ENCODE measurements around the gene UBE2K.

UBE2K gene

DNA sequence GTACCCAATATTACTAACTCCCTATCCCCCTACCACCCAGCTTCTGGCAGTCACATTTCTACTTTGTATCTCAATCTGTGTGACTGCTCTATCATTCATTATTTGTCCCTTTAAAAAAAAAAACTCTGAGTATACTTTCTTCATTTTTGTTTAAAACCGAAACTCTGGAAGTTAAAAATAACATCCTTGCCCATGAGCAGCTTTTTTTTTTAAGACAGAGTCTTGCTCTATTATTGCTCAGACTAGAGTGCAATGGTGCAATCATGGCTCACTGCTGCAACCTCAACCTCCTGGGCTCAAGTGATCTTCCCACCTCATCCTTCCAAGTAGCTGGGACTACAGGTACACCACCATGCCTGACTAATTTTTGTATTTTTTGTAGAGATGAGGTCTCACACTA, 15.8 kb downstream of the UBE2K start:
- ChIA-PET CTCF (interaction anchor here (0.6 kb wide), 1 partner anchor 146 kb away, joined by 4 read pairs; no protein-coding TSS in a partner anchor), POLR2A (no interaction called here)
- TF ChIP-seq, protein P1, sequence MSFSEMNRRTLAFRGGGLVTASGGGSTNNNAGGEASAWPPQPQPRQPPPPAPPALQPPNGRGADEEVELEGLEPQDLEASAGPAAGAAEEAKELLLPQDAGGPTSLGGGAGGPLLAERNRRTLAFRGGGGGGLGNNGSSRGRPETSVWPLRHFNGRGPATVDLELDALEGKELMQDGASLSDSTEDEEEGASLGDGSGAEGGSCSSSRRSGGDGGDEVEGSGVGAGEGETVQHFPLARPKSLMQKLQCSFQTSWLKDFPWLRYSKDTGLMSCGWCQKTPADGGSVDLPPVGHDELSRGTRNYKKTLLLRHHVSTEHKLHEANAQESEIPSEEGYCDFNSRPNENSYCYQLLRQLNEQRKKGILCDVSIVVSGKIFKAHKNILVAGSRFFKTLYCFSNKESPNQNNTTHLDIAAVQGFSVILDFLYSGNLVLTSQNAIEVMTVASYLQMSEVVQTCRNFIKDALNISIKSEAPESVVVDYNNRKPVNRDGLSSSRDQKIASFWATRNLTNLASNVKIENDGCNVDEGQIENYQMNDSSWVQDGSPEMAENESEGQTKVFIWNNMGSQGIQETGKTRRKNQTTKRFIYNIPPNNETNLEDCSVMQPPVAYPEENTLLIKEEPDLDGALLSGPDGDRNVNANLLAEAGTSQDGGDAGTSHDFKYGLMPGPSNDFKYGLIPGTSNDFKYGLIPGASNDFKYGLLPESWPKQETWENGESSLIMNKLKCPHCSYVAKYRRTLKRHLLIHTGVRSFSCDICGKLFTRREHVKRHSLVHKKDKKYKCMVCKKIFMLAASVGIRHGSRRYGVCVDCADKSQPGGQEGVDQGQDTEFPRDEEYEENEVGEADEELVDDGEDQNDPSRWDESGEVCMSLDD (tag by site-specific recombination; IDR thresholded peaks at IDR 0.05): no peak
- TF ChIP-seq ZNF830 (tag by site-specific recombination; IDR thresholded peaks at IDR 0.05; ENCODE audit: low read depth) (no peak), OVOL3 (tag by site-specific recombination; IDR thresholded peaks at IDR 0.05) (no peak), RBAK (tag by site-specific recombination; IDR thresholded peaks at IDR 0.05) (no peak), ZNF10 (tag by site-specific recombination; IDR thresholded peaks at IDR 0.05) (no peak), ZNF266 (tag by site-specific recombination; IDR thresholded peaks at IDR 0.05; ENCODE audit: low read depth) (no peak), YY1 (tag by site-specific recombination; IDR thresholded peaks at IDR 0.05) (no peak), ZNF645 (tag by site-specific recombination; IDR thresholded peaks at IDR 0.05) (no peak), ZNF747 (tag by site-specific recombination; IDR thresholded peaks at IDR 0.05) (no peak), SP3 (tag by site-specific recombination; IDR thresholded peaks at IDR 0.05) (no peak)
- Histone ChIP-seq H3K36me3 (ENCODE audit: control insufficient read depth in 2 of 2, insufficient read depth in 1 of 2, low read length in 2 of 2) (peaks cover 0 to 18% of the 10 kb centered on the region in 2 experiments; a peak in 2 of 3 replicates), H3K27ac (ENCODE audit: extremely low read depth, low read depth, low read length) (no peak overlapping the region), H3K9me3 (ENCODE audit: control insufficient read depth, insufficient read depth, low read depth, low read length) (no peaks in the 10 kb centered on the region), H3K4me3 (ENCODE audit: low read depth, low read length) (no peak overlapping the region), H3K4me1 (ENCODE audit: control insufficient read depth, insufficient read depth, low read length) (no peaks in the 10 kb centered on the region)

- CTCF ChIA-PET: interaction anchor here (0.6 kb wide), 1 partner anchor 146 kb away, joined by 4 read pairs; no protein-coding TSS in a partner anchor
- Histone ChIP-seq H3K4me3 (ENCODE audit: low read depth, low read length) (no peak overlapping the region), H3K36me3 (ENCODE audit: control insufficient read depth in 2 of 2, insufficient read depth in 1 of 2, low read length in 2 of 2) (peaks cover 0 to 18% of the 10 kb centered on the region in 2 experiments; a peak in 2 of 3 replicates), H3K27ac (ENCODE audit: extremely low read depth, low read depth, low read length) (no peak overlapping the region), H3K4me1 (ENCODE audit: control insufficient read depth, insufficient read depth, low read length) (no peaks in the 10 kb centered on the region), H3K9me3 (ENCODE audit: control insufficient read depth, insufficient read depth, low read depth, low read length) (no peaks in the 10 kb centered on the region)
- POLR2A ChIA-PET: no interaction called here
- TF ChIP-seq, protein P2, sequence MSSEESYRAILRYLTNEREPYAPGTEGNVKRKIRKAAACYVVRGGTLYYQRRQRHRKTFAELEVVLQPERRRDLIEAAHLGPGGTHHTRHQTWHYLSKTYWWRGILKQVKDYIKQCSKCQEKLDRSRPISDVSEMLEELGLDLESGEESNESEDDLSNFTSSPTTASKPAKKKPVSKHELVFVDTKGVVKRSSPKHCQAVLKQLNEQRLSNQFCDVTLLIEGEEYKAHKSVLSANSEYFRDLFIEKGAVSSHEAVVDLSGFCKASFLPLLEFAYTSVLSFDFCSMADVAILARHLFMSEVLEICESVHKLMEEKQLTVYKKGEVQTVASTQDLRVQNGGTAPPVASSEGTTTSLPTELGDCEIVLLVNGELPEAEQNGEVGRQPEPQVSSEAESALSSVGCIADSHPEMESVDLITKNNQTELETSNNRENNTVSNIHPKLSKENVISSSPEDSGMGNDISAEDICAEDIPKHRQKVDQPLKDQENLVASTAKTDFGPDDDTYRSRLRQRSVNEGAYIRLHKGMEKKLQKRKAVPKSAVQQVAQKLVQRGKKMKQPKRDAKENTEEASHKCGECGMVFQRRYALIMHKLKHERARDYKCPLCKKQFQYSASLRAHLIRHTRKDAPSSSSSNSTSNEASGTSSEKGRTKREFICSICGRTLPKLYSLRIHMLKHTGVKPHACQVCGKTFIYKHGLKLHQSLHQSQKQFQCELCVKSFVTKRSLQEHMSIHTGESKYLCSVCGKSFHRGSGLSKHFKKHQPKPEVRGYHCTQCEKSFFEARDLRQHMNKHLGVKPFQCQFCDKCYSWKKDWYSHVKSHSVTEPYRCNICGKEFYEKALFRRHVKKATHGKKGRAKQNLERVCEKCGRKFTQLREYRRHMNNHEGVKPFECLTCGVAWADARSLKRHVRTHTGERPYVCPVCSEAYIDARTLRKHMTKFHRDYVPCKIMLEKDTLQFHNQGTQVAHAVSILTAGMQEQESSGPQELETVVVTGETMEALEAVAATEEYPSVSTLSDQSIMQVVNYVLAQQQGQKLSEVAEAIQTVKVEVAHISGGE (tag by site-specific recombination; conservative IDR thresholded peaks at IDR 0.05; ENCODE audit: low read depth): no peak
- TF ChIP-seq ZNF140 (tag by site-specific recombination; IDR thresholded peaks at IDR 0.05) (no peak), ZNF776 (tag by site-specific recombination; IDR thresholded peaks at IDR 0.05; ENCODE audit: borderline replicate concordance) (no peak), SP7 (tag by site-specific recombination; IDR thresholded peaks at IDR 0.05) (no peak), ZNF211 (tag by site-specific recombination; IDR thresholded peaks at IDR 0.05; ENCODE audit: low read depth) (no peak), ZBTB17 (tag by site-specific recombination; IDR thresholded peaks at IDR 0.05) (no peak), ZNF202 (tag by site-specific recombination; IDR thresholded peaks at IDR 0.05; ENCODE audit: borderline replicate concordance) (no peak), PBX3 (CRISPR knock-in tag; IDR thresholded peaks at IDR 0.05) (no peak), KLF16 (tag by site-specific recombination; IDR thresholded peaks at IDR 0.05) (no peak), ZNF555 (tag by site-specific recombination; conservative IDR thresholded peaks at IDR 0.05) (no peak)
- TF ChIP-seq, protein P3, sequence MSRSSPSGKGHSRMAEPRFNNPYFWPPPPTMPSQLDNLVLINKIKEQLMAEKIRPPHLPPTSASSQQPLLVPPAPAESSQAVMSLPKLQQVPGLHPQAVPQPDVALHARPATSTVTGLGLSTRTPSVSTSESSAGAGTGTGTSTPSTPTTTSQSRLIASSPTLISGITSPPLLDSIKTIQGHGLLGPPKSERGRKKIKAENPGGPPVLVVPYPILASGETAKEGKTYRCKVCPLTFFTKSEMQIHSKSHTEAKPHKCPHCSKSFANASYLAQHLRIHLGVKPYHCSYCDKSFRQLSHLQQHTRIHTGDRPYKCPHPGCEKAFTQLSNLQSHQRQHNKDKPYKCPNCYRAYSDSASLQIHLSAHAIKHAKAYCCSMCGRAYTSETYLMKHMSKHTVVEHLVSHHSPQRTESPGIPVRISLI (tag by site-specific recombination; IDR thresholded peaks at IDR 0.05): no peak
Measured at GRCh38 chr4:39714166-39714565, 16.2 kb downstream of the UBE2K start.

All from HEK293 (cell line).